Measurements from ENCODE around the gene WSCD1.

- TF ChIP-seq CSDC2 (CRISPR knock-in tag; IDR thresholded peaks at IDR 0.05): no peak
- TF ChIP-seq SNAI2 (CRISPR knock-in tag; IDR thresholded peaks at IDR 0.05): no peak
- no peak for TF ChIP-seq TOX (CRISPR knock-in tag; IDR thresholded peaks at IDR 0.05; ENCODE audit: borderline replicate concordance)
Observed at GRCh38 chr17:6153375-6153774, 83.2 kb downstream of the WSCD1 start.
